Measurements from ENCODE around the gene ERMAP.

ERMAP gene

GRCh38 chr1:42816585-42817439, at the start of gene ERMAP, which contains the start of gene SVBP:
Gene ERMAP, plus strand, starts transcription at chr1:42817122. Its CDS starts 13,327 bp downstream, at chr1:42830449.
Gene SVBP, minus strand, starts transcription at chr1:42817397. Its CDS starts 853 bp downstream, at chr1:42816544.
- peak; percentile 69 for DNase-seq

- no peak for DNase-seq
These were observed 49.4 kb upstream of the ERMAP start for GRCh38 chr1:42767510-42768000.

GRCh38 chr1:42768172-42768571, 48.8 kb upstream of the ERMAP start:
- DNase-seq = no peak

GRCh38 chr1:42769811-42770210, 47.1 kb upstream of the ERMAP start:
- no peak for DNase-seq

GRCh38 chr1:42773420-42773819, 43.5 kb upstream of the ERMAP start:
- DNase-seq = no peak

GRCh38 chr1:42774928-42775526, 41.9 kb upstream of the ERMAP start:
- no peak for DNase-seq

GRCh38 chr1:42776502-42776901, 40.4 kb upstream of the ERMAP start:
- no peak for DNase-seq

GRCh38 chr1:42777852-42778251, 39.1 kb upstream of the ERMAP start:
- DNase-seq = no peak

GRCh38 chr1:42779725-42780124, 37.2 kb upstream of the ERMAP start:
- DNase-seq = no peak

- no peak for DNase-seq
These were observed 36.7 kb upstream of the ERMAP start for GRCh38 chr1:42780176-42780575.

- no peak for DNase-seq
These were observed 33.8 kb upstream of the ERMAP start for GRCh38 chr1:42783092-42783491.

GRCh38 chr1:42784547-42784945, 32.4 kb upstream of the ERMAP start:
- DNase-seq = no peak

- no peak for DNase-seq
These were observed 31.8 kb upstream of the ERMAP start, which contains the start of gene TMEM269 for GRCh38 chr1:42784946-42785693. Gene TMEM269, plus strand, starts transcription at chr1:42784991. Its CDS starts 4,903 bp downstream, at chr1:42789894.

GRCh38 chr1:42786097-42786496, 30.8 kb upstream of the ERMAP start:
- no peak for DNase-seq

- DNase-seq = no peak
These were observed 28.9 kb upstream of the ERMAP start for GRCh38 chr1:42788021-42788420.

- no peak for DNase-seq
These were observed 23.1 kb upstream of the ERMAP start for GRCh38 chr1:42793824-42794223.

- DNase-seq = no peak
These were observed 19.5 kb upstream of the ERMAP start for GRCh38 chr1:42797414-42797813.

GRCh38 chr1:42797979-42798378, 18.9 kb upstream of the ERMAP start:
- DNase-seq = no peak

- no peak for DNase-seq
These were observed 15.0 kb upstream of the ERMAP start for GRCh38 chr1:42801832-42802473.

- peak; percentile 7 for DNase-seq
These were observed 10.8 kb upstream of the ERMAP start for GRCh38 chr1:42806171-42806570.

- peak; percentile 61 for DNase-seq
These were observed 10.3 kb upstream of the ERMAP start for GRCh38 chr1:42806593-42806992.

GRCh38 chr1:42807056-42807668, 9.8 kb upstream of the ERMAP start:
- DNase-seq = no peak

Data from NCI-H226 (cell line).